Renal pelvis (tissue), 4 donors: Measurements from ENCODE around the gene HGF. TPM values are rescaled to one million over a fixed set of nuclear protein-coding genes. Genes with fewer than 3 reads are reported as not detected.
"Not testable (repeated sequence)": the region's sequence is repeated elsewhere in the genome, so short reads cannot be mapped to it uniquely, and the experiment has no call there.

Experiments used
- DNase-seq: peaks from one replicate; pipeline ENCODE4 v3.0.0-alpha.2; 2013
- polyA plus RNA-seq, 3 donors: library from polyadenylated mRNA; unstranded; fragments of 120-200 nt; gene quantifications; one replicate each; pipeline ENCODE4 v1.2.1, GENCODE V29; 2013; ENCODE audit not compliant: insufficient read length in 3 of 3

HGF gene
- polyA plus RNA-seq, 3 donors = 1.2 to 3.2 (median 2.4) TPM

DNA sequence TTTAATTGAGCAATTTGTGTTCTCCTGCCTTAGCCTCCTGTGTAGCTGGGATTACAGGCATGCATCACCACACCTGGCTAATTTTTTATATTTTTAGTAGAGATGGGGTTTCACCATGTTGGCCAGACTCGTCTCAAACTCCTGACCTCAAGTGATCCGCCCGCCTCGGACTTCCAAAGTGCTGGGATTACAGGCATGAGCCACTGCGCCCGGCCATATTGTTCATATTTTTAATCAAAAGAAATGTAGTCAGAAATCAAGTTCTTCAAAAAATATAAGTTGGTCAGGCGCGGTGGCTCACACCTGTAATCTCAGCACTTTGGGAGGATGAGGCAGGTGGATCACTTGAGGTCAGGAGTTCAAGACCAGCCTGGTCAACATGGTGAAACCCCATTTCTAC lies 47.6 kb downstream of the HGF start:
- not testable (repeated sequence) for DNase-seq

GRCh38 chr7:81721437-81721836 lies 48.4 kb downstream of the HGF start:
- no peak for DNase-seq

DNA sequence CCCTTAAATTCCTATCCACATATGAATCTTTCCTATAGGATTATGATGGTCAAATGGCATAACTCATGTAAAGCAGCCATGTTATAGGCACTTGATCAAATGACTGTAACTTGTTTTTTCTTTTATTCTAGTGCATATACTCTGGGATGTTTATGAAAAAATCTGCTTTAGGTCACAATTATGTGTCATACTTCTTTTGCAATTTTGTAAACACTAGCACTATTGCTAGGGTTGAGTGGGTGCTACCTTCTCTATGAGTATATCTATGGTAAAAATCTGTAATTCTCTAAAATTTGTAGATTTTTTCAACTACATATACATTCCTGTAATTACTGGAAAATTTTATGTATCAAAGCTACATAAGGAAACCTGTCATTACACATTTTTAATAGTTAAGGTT lies 50.0 kb downstream of the HGF start:
- no peak for DNase-seq

DNA sequence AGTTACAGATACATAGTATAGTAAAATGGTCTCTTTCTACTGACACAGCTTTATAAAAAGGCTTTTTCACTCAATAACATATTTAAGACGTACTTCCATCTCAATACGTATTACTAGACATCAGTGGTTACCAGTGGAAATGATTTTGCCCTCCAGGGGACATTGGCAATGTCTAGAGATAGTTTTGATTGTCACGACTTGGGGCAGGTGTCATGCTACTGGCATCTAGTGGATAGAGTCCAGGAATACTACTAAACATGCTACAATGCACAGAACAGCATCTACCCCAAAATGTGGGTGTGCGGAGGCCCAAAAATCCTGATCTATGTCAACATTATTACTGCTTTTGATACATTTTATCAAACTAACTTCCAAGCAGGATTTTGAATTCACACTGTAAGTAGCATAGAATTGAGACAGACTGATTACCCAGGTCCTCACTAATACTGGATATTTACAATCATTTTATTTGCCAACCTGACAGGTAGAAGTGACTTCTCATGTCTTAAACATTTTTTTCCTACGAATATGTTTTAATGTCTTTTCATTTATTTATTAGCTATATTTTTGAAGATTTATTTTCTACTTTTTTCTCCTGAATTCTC lies 53.8 kb downstream of the HGF start:
- no peak for DNase-seq

DNA sequence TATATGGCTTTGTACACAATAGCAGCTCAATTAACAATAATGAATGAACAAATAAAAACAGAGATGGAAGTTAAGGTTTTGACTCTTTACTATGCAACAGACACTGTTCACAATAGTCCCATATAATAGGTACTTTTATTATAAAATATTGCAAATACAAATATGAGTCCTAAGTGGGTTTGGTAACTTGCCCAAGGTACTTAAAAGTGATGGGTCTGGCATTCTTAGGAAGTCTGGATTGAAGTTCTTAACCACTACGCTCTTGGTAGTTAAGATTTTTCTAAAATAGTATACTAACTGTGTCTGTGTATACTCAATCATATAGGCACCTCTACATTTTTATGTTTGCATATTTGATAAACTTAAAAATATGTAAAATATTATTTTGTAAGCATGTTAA lies 55.5 kb downstream of the HGF start:
- no peak for DNase-seq

DNA sequence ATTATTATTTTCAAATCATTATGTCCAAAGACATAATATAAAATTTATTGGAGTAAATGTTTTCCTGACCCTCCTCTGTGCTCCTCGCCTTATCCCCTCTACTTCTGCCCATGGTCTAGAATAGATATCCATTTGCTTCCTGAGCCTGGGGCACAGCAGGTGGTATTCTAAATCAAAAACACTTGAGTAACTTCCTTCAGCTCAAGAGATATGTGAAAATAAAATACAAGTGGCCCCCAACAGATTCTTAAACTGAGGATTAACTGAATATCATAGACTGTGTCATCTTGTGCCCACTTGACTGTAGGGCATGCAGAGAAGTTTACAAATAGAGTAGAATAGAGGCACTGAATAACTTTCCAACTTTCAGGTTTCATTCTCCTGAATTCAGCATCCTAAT lies 59.1 kb downstream of the HGF start:
- DNase-seq = no peak

DNA sequence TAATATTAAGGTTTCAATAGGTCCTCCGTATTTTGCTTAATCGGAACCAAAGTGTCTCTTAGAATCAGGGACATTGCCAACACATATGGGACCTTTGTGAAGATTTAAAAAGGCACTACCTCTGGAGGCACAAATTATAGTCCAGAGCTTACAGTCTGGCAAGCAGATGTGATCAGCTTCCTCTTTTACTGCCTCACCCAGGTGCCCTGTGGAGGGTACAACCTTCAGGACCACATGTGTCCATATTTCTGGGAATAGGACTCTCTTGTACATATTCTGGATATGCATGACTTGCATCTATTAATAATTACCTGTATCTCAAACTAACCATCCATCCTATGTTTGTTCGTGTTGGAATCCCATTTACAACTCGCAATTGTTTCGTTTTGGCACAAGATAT lies 60.0 kb downstream of the HGF start:
- no peak for DNase-seq

DNA sequence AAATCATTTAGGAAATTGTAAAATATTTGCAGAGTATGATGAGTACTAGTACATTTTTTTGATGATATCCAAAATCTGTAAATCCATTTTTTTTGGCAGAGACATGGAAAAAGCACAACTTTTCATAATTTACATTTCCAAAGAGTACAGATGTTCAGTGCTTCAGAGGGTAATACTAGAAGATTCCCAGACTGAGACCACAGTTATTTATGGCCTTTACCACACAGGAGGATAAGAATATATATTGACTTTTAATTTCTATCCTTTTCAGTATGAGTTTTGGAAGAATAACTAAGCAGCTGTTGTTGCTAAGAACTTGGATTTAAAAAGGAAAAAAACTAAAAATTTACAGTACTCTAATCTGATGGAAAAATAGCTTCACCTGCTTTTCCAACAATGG lies 61.9 kb downstream of the HGF start:
- DNase-seq = no peak

DNA sequence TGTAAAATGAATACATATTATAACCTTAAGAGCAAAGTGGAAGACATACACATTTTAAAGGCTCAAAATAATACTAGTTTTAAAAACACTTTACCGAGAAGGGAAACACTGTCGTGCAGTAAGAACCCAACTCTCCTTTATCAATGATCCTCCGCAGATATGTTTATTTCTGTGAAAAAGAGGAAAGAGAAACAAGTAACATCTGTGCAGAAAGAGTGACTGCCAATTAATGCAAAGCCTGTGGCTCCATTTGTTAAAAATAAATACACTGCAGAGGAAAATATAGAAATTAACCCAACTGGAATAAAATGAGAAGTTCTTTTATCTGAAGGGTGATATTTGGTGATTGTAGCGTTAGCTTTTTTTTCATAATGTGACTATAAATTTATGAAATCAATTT lies 62.7 kb downstream of the HGF start:
- no peak for DNase-seq

- DNase-seq = no peak
Observed at GRCh38 chr7:81705206-81705605, 64.6 kb downstream of the HGF start.

GRCh38 chr7:81704595-81704994 lies 65.3 kb downstream of the HGF start:
- no peak for DNase-seq

DNA sequence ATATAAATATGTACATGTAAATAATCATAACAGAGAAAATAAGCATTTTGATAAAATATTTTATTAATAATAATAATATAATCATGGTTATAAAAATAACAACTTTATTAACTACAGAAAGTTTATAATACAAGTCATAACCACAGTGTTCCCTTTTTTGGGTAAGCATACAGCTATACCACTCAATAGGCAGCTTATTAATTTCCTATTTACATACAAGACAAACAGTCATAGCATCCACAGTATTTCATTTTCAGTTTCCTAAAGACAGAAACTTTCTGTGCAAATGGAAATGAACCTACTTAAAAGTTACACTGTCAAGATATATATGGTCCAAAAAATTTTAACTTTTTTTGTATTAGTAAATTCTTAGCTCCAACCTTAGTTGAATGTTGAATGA lies 70.9 kb downstream of the HGF start:
- DNase-seq = no peak

GRCh38 chr7:81694711-81695110 lies 75.1 kb downstream of the HGF start:
- DNase-seq = no peak

DNA sequence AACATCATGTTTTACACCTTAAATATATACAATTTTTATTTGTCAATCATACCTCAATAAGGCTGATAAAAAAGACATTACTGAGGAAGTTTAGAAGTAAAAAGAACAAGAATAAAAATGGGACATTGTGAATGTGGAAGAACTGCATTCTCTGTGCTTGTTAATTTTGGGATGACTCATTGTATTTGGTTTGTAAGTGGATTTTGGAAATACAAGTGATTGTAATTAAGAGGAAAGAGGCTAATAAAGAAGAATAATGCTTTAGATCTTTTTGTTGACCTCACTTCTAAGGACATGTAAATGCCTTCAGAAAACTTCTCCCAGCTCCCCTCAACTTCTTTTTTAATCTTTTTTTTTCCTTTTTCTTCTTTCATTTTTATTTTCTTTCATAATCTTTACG lies 76.0 kb downstream of the HGF start:
- DNase-seq = no peak

- no peak for DNase-seq
Observed at GRCh38 chr7:81693080-81693479, 76.8 kb downstream of the HGF start.

- DNase-seq = no peak
Observed at GRCh38 chr7:81692146-81692905, 77.5 kb downstream of the HGF start.

DNA sequence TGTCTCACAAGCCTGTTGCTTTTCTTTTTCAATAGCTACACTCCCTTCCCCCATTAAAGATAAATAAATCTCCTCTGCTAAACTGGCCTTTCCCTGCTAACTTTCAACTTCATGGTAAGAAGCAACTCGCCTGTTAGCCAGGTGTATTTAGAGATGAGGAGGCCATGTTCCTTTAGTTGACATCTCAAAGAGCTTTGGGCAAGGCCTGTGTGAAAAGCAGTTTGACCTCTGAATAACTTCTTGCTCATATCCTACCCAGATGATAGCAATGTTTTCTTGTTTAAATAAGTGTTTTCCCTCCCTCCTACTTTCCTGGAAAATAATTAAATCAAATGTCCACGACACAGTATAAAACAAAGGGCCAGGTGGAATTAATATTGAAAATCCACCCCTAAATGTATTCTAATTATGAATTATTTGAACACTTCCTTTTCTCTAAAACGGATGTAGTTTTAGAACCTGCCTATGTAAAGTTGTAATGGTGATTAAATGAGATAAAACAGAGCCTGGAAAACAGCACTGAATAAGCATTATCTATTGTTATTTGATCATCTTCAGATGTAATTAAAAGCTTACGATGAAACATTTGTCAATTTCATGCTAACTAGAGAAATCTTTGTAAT lies 78.5 kb downstream of the HGF start:
- no peak for DNase-seq

- no peak for DNase-seq
Observed at GRCh38 chr7:81690688-81691087, 79.2 kb downstream of the HGF start.

- peak; percentile 12 for DNase-seq
Observed at GRCh38 chr7:81690251-81690650, 79.6 kb downstream of the HGF start.

DNA sequence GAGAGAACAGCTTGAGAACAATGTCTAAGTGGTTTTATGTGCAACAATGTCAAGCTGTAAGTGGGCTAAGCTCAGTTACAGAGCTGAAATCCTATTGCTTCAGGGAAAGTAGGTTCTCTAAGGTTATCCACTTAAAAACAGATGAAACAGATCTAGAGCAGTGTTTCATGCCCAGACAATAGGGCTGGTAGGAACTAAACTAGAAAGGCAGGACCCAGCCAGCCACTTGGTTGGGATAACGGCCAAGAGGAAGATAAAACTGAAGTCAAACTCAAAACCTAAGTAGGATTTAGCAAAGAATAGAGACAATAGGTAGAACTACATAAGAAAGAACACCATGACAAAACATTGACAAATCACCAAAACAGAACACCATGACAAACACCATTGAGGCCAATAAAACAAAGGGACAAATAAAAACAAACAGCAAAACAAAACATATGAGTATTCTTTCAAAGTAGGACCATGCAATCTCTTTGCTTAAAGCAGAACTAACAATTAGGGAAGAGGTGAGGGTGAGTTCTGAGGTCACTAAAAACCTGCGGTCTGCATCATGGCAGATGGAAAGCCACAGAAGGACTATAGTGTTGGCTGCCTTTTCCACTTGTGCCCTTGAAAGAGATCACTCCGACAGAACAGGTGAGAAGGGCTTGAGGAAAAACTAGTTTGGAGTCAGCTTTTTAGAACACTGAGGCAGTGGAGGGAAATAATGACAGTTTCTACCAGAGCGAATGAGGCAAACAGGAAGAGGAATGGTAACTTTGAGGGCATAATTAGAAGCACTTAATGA lies 81.0 kb downstream of the HGF start:
- no peak for DNase-seq

DNA sequence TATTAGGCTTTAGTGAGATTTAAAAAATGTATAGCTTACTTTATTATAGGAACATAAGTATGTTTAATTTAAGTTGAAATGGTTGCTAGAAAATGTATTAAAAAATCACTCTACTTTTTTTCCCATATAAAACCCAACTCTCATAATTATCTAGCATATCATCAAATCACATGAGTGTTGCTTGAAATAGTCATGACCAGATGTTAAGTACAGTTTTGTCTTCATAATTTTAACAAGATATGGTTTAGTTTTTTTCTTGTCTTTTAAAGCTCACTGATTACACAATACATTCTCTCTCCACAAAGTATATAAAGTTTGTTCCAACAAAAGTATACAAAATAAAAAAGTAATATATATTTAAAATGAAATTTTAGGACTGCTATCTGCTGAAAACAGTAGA lies 82.8 kb downstream of the HGF start:
- no peak for DNase-seq

DNA sequence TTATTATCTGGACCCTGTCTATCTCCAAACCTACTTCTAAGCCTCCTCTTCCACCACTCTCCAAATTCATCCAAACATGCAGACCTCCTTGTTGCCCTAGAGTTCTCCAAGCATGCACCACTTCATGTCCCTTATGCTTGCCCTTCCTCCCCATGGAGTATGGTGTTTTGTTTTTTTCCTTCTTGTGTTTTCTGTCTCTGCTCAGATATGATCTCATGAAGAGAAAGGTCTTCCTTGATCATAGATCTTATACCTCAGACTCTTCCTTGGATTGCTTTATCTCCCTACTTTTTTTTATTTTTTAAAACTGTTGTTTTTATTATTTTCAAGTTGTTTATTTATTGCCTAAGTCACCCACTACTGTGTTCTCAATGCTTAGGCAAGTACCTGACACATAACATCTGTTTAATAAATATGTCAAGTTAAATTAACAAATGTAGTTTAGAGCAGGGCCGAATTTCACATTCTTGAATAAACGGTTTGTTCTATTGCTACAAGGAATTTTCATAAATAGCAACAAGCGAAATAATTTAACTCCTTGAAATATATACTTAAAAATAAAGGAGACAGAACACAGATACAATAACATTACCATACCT lies 84.5 kb downstream of the HGF start:
- DNase-seq = peak; percentile 48
